Colonic mucosa (tissue), 4 donors: Measurements from ENCODE around the gene UNK. TPM values are rescaled to one million over a fixed set of nuclear protein-coding genes. Genes with fewer than 3 reads are reported as not detected.

ENCODE experiments used
- DNase-seq: peaks from one replicate; pipeline ENCODE4 v3.0.0-alpha.2; 2020
- H3K27ac ChIP-seq: fragments of 200-600 bp; one replicate; pipeline ENCODE4 v1.8.0; 2021
- H3K27me3 ChIP-seq: fragments of 200-600 bp; one replicate; pipeline ENCODE4 v1.8.0; 2021
- H3K36me3 ChIP-seq: fragments of 200-600 bp; one replicate; pipeline ENCODE4 v1.8.0; 2021
- H3K4me1 ChIP-seq: fragments of 200-600 bp; one replicate; pipeline ENCODE4 v1.8.0; 2021; ENCODE audit warnings: mild to moderate bottlenecking
- H3K4me3 ChIP-seq: fragments of 200-600 bp; one replicate; pipeline ENCODE4 v1.8.0; 2021
- H3K9ac ChIP-seq, 2 donors: one replicate each; pipeline ENCODE4 v1.7.0; 2013; ENCODE audit warnings: control low read depth in 2 of 2, low read depth in 2 of 2, low read length in 2 of 2
- H3K9me3 ChIP-seq: fragments of 200-600 bp; one replicate; pipeline ENCODE4 v1.8.0; 2021
- CTCF ChIP-seq: fragments of 200-600 bp; IDR thresholded peaks from one replicate; pipeline ENCODE4 v1.8.0; 2022; ENCODE audit warnings: antibody characterized with exemption, mild to moderate bottlenecking
- intact Hi-C: fragments of 100-400 bp; cut with DNase I; formaldehyde crosslinking; loops from one replicate; pipeline ENCODE4 v1.14.1; 2022
- total RNA-seq, 2 donors: library from RNA; stranded (reverse); fragmentation: NEBNext Ultra II Directional in 1 of 2; extraction: Animal tissue kit (Norgen Biotek cat#: 25700) in 1 of 2; gene quantifications; one replicate each; pipeline ENCODE4 v1.2.1, GENCODE V29; 2021
- donor health status: healthy.
- donor health status: DM: no; HTN: no; CAD: no.
- donor health status: DM: no; HTN: no; CAD: no.

Gene UNK
- total RNA-seq, 2 donors from 2014 or later = 18.4 to 26.0 TPM

GRCh38 chr17:75778861-75779249 is 5.8 kb upstream of the UNK start:
- Histone ChIP-seq H3K27ac (peak overlapping the region; percentile 98), H3K36me3 (no peaks in the 10 kb centered on the region), H3K9ac (peak overlapping the region; percentile 90 to 91), H3K9me3 (no peaks in the 10 kb centered on the region), H3K4me3 (peak overlapping the region; percentile 86), H3K27me3 (no peaks in the 10 kb centered on the region), H3K4me1 (no peaks in the 10 kb centered on the region)
- peak; percentile 78 for DNase-seq
- TF ChIP-seq CTCF = peak; percentile 60
- intact Hi-C loops = no loop called here

- no peaks in the 10 kb centered on the region for H3K27me3 ChIP-seq
- no peaks in the 10 kb centered on the region for H3K9me3 ChIP-seq
- TF ChIP-seq CTCF = no peak
- H3K27ac ChIP-seq = peak overlapping the region; percentile 98
- no peaks in the 10 kb centered on the region for H3K36me3 ChIP-seq
- intact Hi-C loops = no loop called here
- H3K9ac ChIP-seq = peak overlapping the region; percentile 90 to 91
- peak overlapping the region; percentile 86 for H3K4me3 ChIP-seq
- DNase-seq = peak; percentile 97
- no peaks in the 10 kb centered on the region for H3K4me1 ChIP-seq
Measured at GRCh38 chr17:75779250-75779986, 5.2 kb upstream of the UNK start.

GRCh38 chr17:75779987-75780889 is 4.4 kb upstream of the UNK start:
- peak overlapping the region in 1 of 2 donors; percentile 90 for H3K9ac ChIP-seq
- intact Hi-C loops = no loop called here
- no peak for TF ChIP-seq CTCF
- no peaks in the 10 kb centered on the region for H3K9me3 ChIP-seq
- H3K36me3 ChIP-seq = no peaks in the 10 kb centered on the region
- H3K27me3 ChIP-seq = no peaks in the 10 kb centered on the region
- peak overlapping the region; percentile 4 for H3K27ac ChIP-seq
- no peak overlapping the region for H3K4me3 ChIP-seq
- no peak for DNase-seq
- H3K4me1 ChIP-seq = no peaks in the 10 kb centered on the region

- Histone ChIP-seq H3K36me3 (no peaks in the 10 kb centered on the region), H3K9ac (peak overlapping the region in 1 of 2 donors; percentile 60), H3K27ac (peak overlapping the region; percentile 97), H3K4me3 (no peak overlapping the region), H3K4me1 (peaks cover 7% of the 10 kb centered on the region), H3K9me3 (no peaks in the 10 kb centered on the region), H3K27me3 (no peaks in the 10 kb centered on the region)
- peak; percentile 56 for TF ChIP-seq CTCF
- intact Hi-C loops = no loop called here
- DNase-seq = no peak
Measured at GRCh38 chr17:75783069-75783783, 1.4 kb upstream of the UNK start.

GRCh38 chr17:75783803-75784472 is 668 bp upstream of the UNK start:
- H3K4me1 ChIP-seq = peaks cover 7% of the 10 kb centered on the region
- no peak for DNase-seq
- TF ChIP-seq CTCF = no peak
- H3K4me3 ChIP-seq = peak overlapping the region; percentile 4
- H3K9ac ChIP-seq = peak overlapping the region; percentile 60 to 72
- no peaks in the 10 kb centered on the region for H3K9me3 ChIP-seq
- H3K27me3 ChIP-seq = no peaks in the 10 kb centered on the region
- intact Hi-C loops = no loop called here
- H3K27ac ChIP-seq = peak overlapping the region; percentile 97
- no peaks in the 10 kb centered on the region for H3K36me3 ChIP-seq
